ENCODE results near the gene HAUS5. TPM values are rescaled to one million over a fixed set of nuclear protein-coding genes. Genes with fewer than 3 reads are reported as not detected.
A peak's percentile ranks its signal among the peaks of the same experiment; 100 is the strongest.

The HAUS5 gene
- total RNA-seq, 1 experiment from 2014 or later = 35.3 TPM

- H3K9me3 Mint-ChIP-seq (ENCODE audit: low read depth, unreplicated experiment) = peaks cover 9% of the 10 kb centered on the region
- BruUV-seq (replicated peaks) = no TSS peak
- H3K4me1 Mint-ChIP-seq (ENCODE audit: low read depth, unreplicated experiment) = peaks cover 8% of the 10 kb centered on the region
- TF ChIP-seq CTCF (IDR thresholded peaks at IDR 0.05; ENCODE audit: unreplicated experiment) = no peak
- CTCF ChIA-PET = no interaction called here
- intact Hi-C loops (cut with micrococcal nuclease; ENCODE audit: unreplicated experiment) = no loop called here
- no peaks in the 10 kb centered on the region for H3K27me3 Mint-ChIP-seq (ENCODE audit: unreplicated experiment)
- no peak overlapping the region for H3K27ac Mint-ChIP-seq (ENCODE audit: unreplicated experiment)
- H3K4me3 Mint-ChIP-seq (ENCODE audit: low read depth, unreplicated experiment) = no peak overlapping the region
- DNase-seq = no peak
- peaks cover 20% of the 10 kb centered on the region for H3K36me3 Mint-ChIP-seq (ENCODE audit: insufficient read depth, unreplicated experiment)
These were observed 4.3 kb upstream of the HAUS5 start for GRCh38 chr19:35608251-35608650.

- BruUV-seq (replicated peaks) = no TSS peak
- DNase-seq = no peak
- peaks cover 24% of the 10 kb centered on the region for H3K36me3 Mint-ChIP-seq (ENCODE audit: insufficient read depth, unreplicated experiment)
- no peak overlapping the region for H3K27ac Mint-ChIP-seq (ENCODE audit: unreplicated experiment)
- CTCF ChIA-PET = interaction anchor here (1.0 kb wide), 1 partner anchor 11 kb away, joined by 3 read pairs; no protein-coding TSS in a partner anchor
- intact Hi-C loops (cut with micrococcal nuclease; ENCODE audit: unreplicated experiment) = no loop called here
- H3K4me1 Mint-ChIP-seq (ENCODE audit: low read depth, unreplicated experiment) = peaks cover 2% of the 10 kb centered on the region
- H3K4me3 Mint-ChIP-seq (ENCODE audit: low read depth, unreplicated experiment) = no peak overlapping the region
- no peaks in the 10 kb centered on the region for H3K27me3 Mint-ChIP-seq (ENCODE audit: unreplicated experiment)
- TF ChIP-seq CTCF (IDR thresholded peaks at IDR 0.05; ENCODE audit: unreplicated experiment) = no peak
- peaks cover 6% of the 10 kb centered on the region for H3K9me3 Mint-ChIP-seq (ENCODE audit: low read depth, unreplicated experiment)
These were observed 2.6 kb upstream of the HAUS5 start for GRCh38 chr19:35609851-35610353.

- TF ChIP-seq CTCF (IDR thresholded peaks at IDR 0.05; ENCODE audit: unreplicated experiment) = no peak
- Mint-ChIP-seq H3K27ac (ENCODE audit: unreplicated experiment) (peak overlapping the region; percentile 99), H3K27me3 (ENCODE audit: unreplicated experiment) (no peaks in the 10 kb centered on the region), H3K4me3 (ENCODE audit: low read depth, unreplicated experiment) (peak overlapping the region; percentile 93), H3K4me1 (ENCODE audit: low read depth, unreplicated experiment) (no peaks in the 10 kb centered on the region), H3K9me3 (ENCODE audit: low read depth, unreplicated experiment) (peaks cover 2% of the 10 kb centered on the region), H3K36me3 (ENCODE audit: insufficient read depth, unreplicated experiment) (peaks cover 21% of the 10 kb centered on the region)
- intact Hi-C loops (cut with micrococcal nuclease; ENCODE audit: unreplicated experiment) = no loop called here
- DNase-seq = no peak
- CTCF ChIA-PET = interaction anchor here (1.0 to 1.3 kb wide), 4 partner anchors 32 to 102 kb away, joined by 3 to 5 read pairs (median 3); partner anchors contain the start of gene ATP4A
- BruUV-seq (replicated peaks) = no TSS peak
These were observed 344 bp upstream of the HAUS5 start for GRCh38 chr19:35612224-35612558.

- intact Hi-C loops (cut with micrococcal nuclease; ENCODE audit: unreplicated experiment) = no loop called here
- Mint-ChIP-seq H3K4me1 (ENCODE audit: low read depth, unreplicated experiment) (no peaks in the 10 kb centered on the region), H3K9me3 (ENCODE audit: low read depth, unreplicated experiment) (no peaks in the 10 kb centered on the region), H3K4me3 (ENCODE audit: low read depth, unreplicated experiment) (peak overlapping the region; percentile 93), H3K27me3 (ENCODE audit: unreplicated experiment) (no peaks in the 10 kb centered on the region), H3K27ac (ENCODE audit: unreplicated experiment) (no peak overlapping the region), H3K36me3 (ENCODE audit: insufficient read depth, unreplicated experiment) (peaks cover 21% of the 10 kb centered on the region)
- CTCF ChIA-PET = interaction anchor here (0.7 kb wide), 1 partner anchor 263 kb away, joined by 5 read pairs; no protein-coding TSS in a partner anchor
- no peak for DNase-seq
- BruUV-seq (replicated peaks) = no TSS peak
- TF ChIP-seq CTCF (IDR thresholded peaks at IDR 0.05; ENCODE audit: unreplicated experiment) = no peak
These were observed 1.0 kb downstream of the HAUS5 start for GRCh38 chr19:35613574-35613973.

Data from Calu3 (cell line).